ENCODE results near the gene MFN2.

MFN2 gene

GRCh38 chr1:12052997-12053686 is 72.9 kb downstream of the MFN2 start:
- no peak for DNase-seq

DNA sequence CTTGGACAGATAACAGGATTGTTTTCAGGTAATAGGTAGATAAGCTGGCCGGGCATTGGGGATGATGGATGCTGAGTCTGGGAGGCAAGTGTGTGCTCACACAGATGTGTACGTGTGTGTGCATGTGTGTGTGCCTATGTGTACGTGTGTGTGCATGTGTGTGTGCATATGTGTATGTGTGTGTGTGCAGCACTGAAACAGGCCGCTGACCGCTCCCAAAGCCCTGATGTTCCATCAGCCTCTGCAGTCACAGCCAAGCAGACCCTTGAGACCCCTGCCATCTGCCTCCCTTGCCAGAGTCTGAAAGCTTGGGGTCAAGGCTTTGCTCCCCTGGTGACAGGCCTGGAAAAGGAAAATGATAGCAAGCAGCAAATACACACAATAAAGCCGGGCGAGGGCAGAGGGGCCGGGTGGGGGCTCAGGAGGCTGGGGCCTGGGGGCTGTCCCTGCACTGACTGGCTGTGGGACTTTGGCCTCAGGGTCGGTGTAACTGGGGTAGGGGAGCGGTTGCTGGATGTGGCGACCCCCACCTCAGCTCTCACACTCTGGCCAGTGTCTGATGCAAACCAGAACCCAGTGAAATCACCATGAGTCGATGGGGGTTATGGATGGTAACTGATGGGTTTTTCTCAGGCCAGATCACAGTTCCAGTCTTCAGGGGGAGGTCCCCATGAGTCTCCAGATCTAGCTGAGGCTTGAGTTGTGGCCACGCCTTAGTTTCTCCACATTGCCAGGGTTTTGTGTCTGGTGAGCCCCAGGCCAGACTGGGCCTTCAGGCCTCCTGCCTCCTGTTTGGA is 73.7 kb downstream of the MFN2 start:
- no peak for DNase-seq

GRCh38 chr1:12055259-12055658 is 75.0 kb downstream of the MFN2 start:
- DNase-seq: no peak

GRCh38 chr1:12056331-12056841 is 76.1 kb downstream of the MFN2 start:
- DNase-seq: no peak

DNA sequence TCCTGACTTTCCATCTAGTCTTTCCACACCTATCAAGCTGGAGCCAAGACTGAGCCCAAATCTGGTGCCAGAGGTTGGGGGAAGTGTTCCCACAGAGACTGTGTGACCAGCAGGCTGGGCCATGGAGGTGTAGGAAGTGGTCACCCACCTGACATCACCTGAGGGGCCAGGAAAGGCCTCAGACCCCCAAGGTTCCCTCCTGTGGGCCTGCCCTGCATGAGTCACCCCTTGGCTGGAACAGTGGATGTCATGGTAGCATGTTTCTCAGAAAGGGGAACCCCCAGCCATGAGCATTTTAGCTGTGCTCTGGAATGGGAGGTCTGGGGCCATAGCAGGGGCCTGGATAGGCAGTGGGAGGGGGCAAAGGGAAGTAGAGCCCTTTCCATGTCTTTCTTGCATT is 77.1 kb downstream of the MFN2 start:
- DNase-seq: no peak

DNA sequence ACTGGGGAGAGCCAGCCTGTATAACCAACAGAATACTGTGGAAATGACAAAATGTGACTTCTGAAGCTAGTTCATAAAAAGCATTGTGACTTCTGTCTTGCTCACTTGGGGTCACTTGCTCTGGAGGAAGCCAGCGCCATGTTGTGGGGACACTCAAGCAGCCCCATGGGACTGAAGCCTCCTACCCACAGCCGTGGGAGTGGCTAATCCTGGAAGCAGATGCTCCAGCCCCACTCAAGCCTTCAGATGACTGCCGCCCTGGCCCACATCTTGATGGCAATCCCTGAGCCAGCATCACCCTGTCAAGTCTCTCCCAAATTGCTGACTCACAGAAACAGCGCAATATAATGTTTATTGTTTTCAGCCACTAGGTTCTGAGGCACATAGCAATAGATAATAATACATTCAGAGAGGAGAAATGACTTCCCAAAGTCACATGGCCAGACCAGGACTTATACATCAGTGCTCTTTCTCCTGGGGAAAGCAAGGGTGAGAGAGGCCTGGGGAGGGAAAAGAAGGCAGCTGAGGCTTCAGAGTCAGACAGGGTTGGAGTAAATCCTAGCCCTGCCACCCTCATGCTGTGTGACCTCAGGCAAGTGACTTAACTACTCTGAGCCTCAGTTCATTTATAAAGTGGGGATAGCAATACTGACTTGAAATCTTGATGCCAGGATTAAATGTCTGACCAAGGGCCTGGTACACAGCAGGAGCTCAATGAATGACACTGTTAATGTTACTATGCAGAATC is 77.9 kb downstream of the MFN2 start:
- no peak for DNase-seq

- DNase-seq: no peak
Observed at GRCh38 chr1:12059226-12059625, 79.0 kb downstream of the MFN2 start.

DNA sequence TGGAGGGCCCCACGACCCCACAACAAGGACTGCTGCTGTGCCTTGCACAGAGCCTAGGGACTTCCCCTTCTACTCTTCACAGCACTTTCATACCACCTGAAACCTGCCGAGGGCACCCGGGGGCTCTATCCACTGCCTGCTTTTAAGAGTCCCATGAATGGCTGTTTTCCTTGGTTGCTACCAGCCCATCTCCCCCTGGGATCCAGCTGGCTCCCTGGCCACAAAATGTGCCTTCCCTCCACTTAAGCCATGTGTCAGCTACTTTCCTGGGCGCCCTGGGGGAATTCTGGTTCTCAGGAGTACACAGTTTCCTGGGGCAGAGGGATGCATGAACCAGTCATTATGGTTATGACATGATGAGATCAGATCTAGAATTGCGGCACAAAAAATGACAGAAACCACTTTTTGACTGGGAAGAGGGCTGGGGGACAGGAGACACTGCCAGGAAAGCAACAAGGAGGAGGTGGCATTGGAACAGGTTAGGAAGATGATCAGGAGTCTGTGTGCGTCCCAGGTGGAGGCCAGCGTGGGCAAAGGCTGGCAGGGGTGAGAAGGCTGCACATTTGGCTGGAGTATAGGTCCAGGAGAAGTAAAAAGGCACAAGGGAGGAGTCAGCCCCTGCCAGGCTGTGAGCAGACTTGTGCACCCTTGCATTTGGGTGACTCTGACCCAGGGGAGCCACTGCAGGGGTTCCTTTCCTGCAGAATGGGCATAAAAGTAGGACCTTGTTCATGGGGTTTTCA is 79.6 kb downstream of the MFN2 start:
- DNase-seq: no peak

DNA sequence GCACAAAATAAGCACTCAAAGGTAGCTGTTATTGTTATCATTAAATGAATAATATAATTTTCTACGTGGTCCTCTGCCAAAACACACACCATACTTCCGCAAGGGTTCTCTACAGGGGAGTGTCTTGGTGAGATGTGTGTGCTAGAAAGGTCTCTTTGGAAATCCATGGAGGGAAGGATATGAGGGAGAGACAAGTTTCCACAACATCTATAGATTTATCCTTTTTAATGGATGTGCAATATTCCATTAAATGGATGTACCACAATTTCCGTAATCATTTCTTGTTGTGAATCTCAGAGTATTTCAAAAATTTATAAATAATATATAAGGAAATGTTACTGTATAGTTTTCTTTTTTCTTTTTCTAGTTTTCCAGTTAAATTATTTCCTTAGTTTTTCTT is 80.3 kb downstream of the MFN2 start:
- DNase-seq: no peak

All from NCI-H510A treated with DMSO at 0.1 percent for 48 hours (cell line).